GM12891 (cell line): ENCODE data around the gene CNN3.

Source experiments
- POLR2A ChIP-seq: IDR thresholded peaks from 2 replicates; pipeline ENCODE4 v1.6.1; 2011; ENCODE audit warnings: low read depth, low read length, control low read depth
- POLR2AphosphoS5 ChIP-seq: IDR thresholded peaks from 2 replicates; pipeline ENCODE4 v1.6.1; 2011; ENCODE audit warnings: low read depth, low read length, control low read depth
- POU2F2 ChIP-seq: IDR thresholded peaks from 2 replicates; pipeline ENCODE4 v1.6.1; 2011; ENCODE audit warnings: low read depth, mild to moderate bottlenecking, control low read depth, low read length, moderate library complexity
- SPI1 ChIP-seq: IDR thresholded peaks from 2 replicates; pipeline ENCODE4 v1.6.1; 2011; ENCODE audit warnings: low read depth, low read length, control low read depth
- TAF1 ChIP-seq: IDR thresholded peaks from 2 replicates; pipeline ENCODE4 v1.6.1; 2011; ENCODE audit warnings: low read depth, low read length, control low read depth

GRCh38 chr1:94873520-94874351, 53.2 kb downstream of the CNN3 start:
- TF ChIP-seq POLR2A, result no peak
- no peak for TF ChIP-seq POLR2AphosphoS5
- TF ChIP-seq POU2F2, result no peak
- TF ChIP-seq TAF1, result no peak
- TF ChIP-seq SPI1, result no peak
